ENCODE results near the gene ARRDC1. TPM values are rescaled to one million over a fixed set of nuclear protein-coding genes. Genes with fewer than 3 reads are reported as not detected.
A peak's percentile ranks its signal among the peaks of the same experiment; 100 is the strongest.

ARRDC1 gene
- total RNA-seq, 1 experiment from 2014 or later = 77.5 TPM

DNA sequence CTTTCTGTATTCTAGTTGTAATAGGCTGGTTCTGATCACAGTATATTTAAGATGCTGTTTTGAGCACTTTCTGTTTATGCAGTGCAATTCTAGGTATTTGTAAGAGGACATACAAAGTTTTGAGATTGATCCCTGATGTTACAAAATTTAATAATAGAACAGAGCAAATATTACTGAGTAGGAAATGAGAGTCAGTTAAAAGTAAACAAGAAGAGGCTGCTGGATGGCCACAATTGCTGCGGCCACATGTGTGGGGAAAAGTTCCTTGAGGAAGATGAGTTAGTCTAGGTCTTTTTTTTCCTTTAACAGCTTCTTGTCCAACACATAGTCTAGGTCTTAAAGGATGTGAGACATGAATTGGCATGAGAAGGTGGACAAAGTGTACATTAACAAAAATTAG is 24.6 kb downstream of the ARRDC1 start:
- intact Hi-C loops (cut with micrococcal nuclease) = no loop called here
- no peak overlapping the region for H3K27ac ChIP-seq (ENCODE audit: low read length)
- no peak for TF ChIP-seq EZH2phosphoT487 (IDR thresholded peaks at IDR 0.05; ENCODE audit: borderline replicate concordance, low read length)
- TF ChIP-seq, protein P1, sequence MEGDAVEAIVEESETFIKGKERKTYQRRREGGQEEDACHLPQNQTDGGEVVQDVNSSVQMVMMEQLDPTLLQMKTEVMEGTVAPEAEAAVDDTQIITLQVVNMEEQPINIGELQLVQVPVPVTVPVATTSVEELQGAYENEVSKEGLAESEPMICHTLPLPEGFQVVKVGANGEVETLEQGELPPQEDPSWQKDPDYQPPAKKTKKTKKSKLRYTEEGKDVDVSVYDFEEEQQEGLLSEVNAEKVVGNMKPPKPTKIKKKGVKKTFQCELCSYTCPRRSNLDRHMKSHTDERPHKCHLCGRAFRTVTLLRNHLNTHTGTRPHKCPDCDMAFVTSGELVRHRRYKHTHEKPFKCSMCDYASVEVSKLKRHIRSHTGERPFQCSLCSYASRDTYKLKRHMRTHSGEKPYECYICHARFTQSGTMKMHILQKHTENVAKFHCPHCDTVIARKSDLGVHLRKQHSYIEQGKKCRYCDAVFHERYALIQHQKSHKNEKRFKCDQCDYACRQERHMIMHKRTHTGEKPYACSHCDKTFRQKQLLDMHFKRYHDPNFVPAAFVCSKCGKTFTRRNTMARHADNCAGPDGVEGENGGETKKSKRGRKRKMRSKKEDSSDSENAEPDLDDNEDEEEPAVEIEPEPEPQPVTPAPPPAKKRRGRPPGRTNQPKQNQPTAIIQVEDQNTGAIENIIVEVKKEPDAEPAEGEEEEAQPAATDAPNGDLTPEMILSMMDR (conservative IDR thresholded peaks at IDR 0.05; ENCODE audit: low read depth, low read length) = no peak
- TF ChIP-seq EZH2 (IDR thresholded peaks at IDR 0.05; ENCODE audit: low read length, unreplicated experiment) = no peak
- no peaks in the 10 kb centered on the region for H3K9me2 ChIP-seq (replicated peaks; ENCODE audit: low read length)
- H3K79me2 ChIP-seq (ENCODE audit: low read length) = peaks cover 97% of the 10 kb centered on the region
- H3K27me3 ChIP-seq (ENCODE audit: low read length) = no peaks in the 10 kb centered on the region
- H2AFZ ChIP-seq (ENCODE audit: low read length) = no peak overlapping the region
- ChIA-PET CTCF (interaction anchor here (0.6 kb wide), 1 partner anchor 20 kb away, joined by 4 read pairs; no protein-coding TSS in a partner anchor), POLR2A (ENCODE audit: unreplicated experiment) (no interaction called here)
- no peak overlapping the region for H3K9ac ChIP-seq (ENCODE audit: low read length)
- BruUV-seq (replicated peaks) = no TSS peak
- H3F3A ChIP-seq (ENCODE audit: low read length, unreplicated experiment) = no peaks in the 10 kb centered on the region
- H3K4me2 ChIP-seq (ENCODE audit: low read length) = 0 out of 2 replicates have a peak overlapping the region, but pooled peaks have one; percentile 10
- DNase-seq = no peak
- peak; percentile 60 for ATAC-seq
- H3K9me3 ChIP-seq (ENCODE audit: low read length) = no peaks in the 10 kb centered on the region
- H3K36me3 ChIP-seq (ENCODE audit: low read depth, low read length) = no peaks in the 10 kb centered on the region
- peaks cover 5% of the 10 kb centered on the region for H3K4me1 ChIP-seq (ENCODE audit: insufficient read depth, low read length)
- H3K4me3 ChIP-seq (ENCODE audit: low read length) = no peak overlapping the region
- peaks cover 27% of the 10 kb centered on the region; the same call in 1 of the 2 replicates for H4K20me1 ChIP-seq (ENCODE audit: low read length)

DNA sequence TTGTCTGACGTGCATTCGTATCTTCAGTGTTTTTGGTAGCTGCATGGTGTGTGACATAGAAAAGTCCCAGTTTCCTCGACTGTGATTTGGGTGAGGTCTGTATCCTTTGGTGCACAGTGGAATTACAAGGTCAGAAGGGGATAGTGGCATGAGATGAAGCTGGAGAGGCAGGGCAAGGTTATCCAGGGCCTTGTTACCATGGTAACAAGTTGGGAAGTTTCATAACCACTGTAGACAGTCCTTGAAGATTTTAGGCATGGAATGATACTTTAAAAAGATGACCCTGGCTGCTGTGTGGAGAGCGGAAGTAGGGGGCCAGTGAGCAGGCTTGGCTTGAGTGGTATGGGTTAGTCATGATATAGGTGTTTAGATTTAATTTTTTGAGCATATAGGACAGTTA is 25.2 kb downstream of the ARRDC1 start:
- Histone ChIP-seq H3K4me1 (ENCODE audit: insufficient read depth, low read length) (peaks cover 5% of the 10 kb centered on the region), H3K36me3 (ENCODE audit: low read depth, low read length) (no peaks in the 10 kb centered on the region), H3K27ac (ENCODE audit: low read length) (no peak overlapping the region), H3K4me2 (ENCODE audit: low read length) (no peak overlapping the region), H3K27me3 (ENCODE audit: low read length) (no peaks in the 10 kb centered on the region), H3K9ac (ENCODE audit: low read length) (no peak overlapping the region), H2AFZ (ENCODE audit: low read length) (no peak overlapping the region), H4K20me1 (ENCODE audit: low read length) (peaks cover 27% of the 10 kb centered on the region; the same call in 1 of the 2 replicates), H3K4me3 (ENCODE audit: low read length) (no peak overlapping the region), H3K9me3 (ENCODE audit: low read length) (no peaks in the 10 kb centered on the region), H3K79me2 (ENCODE audit: low read length) (peaks cover 97% of the 10 kb centered on the region), H3F3A (ENCODE audit: low read length, unreplicated experiment) (no peaks in the 10 kb centered on the region), H3K9me2 (replicated peaks; ENCODE audit: low read length) (no peaks in the 10 kb centered on the region)
- DNase-seq (no peak), ATAC-seq (no peak)
- TF ChIP-seq EZH2phosphoT487 (IDR thresholded peaks at IDR 0.05; ENCODE audit: borderline replicate concordance, low read length) (no peak), EZH2 (IDR thresholded peaks at IDR 0.05; ENCODE audit: low read length, unreplicated experiment) (no peak)
- TF ChIP-seq, protein P1 (conservative IDR thresholded peaks at IDR 0.05; ENCODE audit: low read depth, low read length) = no peak
- intact Hi-C loops (cut with micrococcal nuclease) = no loop called here
- no TSS peak for BruUV-seq (replicated peaks)
- ChIA-PET CTCF (no interaction called here), POLR2A (ENCODE audit: unreplicated experiment) (no interaction called here)

DNA sequence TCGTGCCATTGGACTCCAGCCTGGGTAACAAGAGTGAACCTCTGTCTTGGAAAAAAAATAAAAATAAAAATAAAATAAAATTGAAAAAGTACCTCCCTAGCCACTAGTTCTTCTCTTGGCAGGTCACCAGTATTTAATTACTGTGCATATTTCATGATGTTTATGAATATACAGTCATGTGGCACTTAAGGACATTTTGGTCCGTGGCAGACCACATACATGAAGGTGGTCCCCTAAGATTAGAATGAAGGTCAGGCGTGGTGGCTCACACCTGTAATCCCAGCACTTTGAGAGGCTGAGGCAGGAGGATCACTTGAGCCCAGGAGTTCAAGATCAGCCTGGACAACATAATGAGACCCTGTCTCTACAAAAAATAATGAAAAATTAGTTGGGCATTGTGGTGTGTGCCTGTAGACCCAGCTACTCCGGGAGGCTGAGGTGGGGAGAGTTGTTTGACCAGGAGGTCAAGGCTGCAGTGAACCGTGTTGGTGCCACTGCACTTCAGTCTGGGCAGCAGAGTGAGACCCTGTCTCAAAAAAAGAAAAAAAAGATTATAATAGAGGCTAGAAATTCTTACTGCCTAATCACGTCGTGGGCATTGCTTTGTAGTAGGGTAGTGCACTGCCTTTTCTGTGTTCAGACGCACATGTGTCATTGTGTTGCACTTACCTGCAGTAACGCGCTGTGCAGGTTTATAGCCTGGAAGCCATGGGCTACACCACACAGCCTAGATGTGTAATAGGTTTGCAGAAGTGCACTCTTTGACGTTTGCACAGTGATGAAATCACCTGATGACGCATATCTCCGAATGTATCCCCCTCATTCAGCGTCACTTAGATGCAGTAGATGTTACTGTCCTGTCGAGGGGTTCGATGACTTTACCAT is 26.1 kb downstream of the ARRDC1 start:
- Histone ChIP-seq H3K9ac (ENCODE audit: low read length) (no peak overlapping the region), H3F3A (ENCODE audit: low read length, unreplicated experiment) (no peaks in the 10 kb centered on the region), H3K4me1 (ENCODE audit: insufficient read depth, low read length) (peaks cover 5% of the 10 kb centered on the region), H2AFZ (ENCODE audit: low read length) (no peak overlapping the region), H3K9me2 (replicated peaks; ENCODE audit: low read length) (no peaks in the 10 kb centered on the region), H4K20me1 (ENCODE audit: low read length) (peaks cover 27% of the 10 kb centered on the region; the same call in 1 of the 2 replicates), H3K27ac (ENCODE audit: low read length) (no peak overlapping the region), H3K79me2 (ENCODE audit: low read length) (peaks cover 96% of the 10 kb centered on the region), H3K9me3 (ENCODE audit: low read length) (no peaks in the 10 kb centered on the region), H3K36me3 (ENCODE audit: low read depth, low read length) (no peaks in the 10 kb centered on the region), H3K27me3 (ENCODE audit: low read length) (no peaks in the 10 kb centered on the region), H3K4me2 (ENCODE audit: low read length) (no peak overlapping the region), H3K4me3 (ENCODE audit: low read length) (no peak overlapping the region)
- DNase-seq = no peak
- intact Hi-C loops (cut with micrococcal nuclease) = no loop called here
- no peak for TF ChIP-seq EZH2 (IDR thresholded peaks at IDR 0.05; ENCODE audit: low read length, unreplicated experiment)
- TF ChIP-seq, protein P1 (conservative IDR thresholded peaks at IDR 0.05; ENCODE audit: low read depth, low read length) = no peak
- TF ChIP-seq EZH2phosphoT487 (IDR thresholded peaks at IDR 0.05; ENCODE audit: borderline replicate concordance, low read length) = no peak
- ATAC-seq = peak; percentile 15; the same call in 1 of the 2 replicates
- BruUV-seq (replicated peaks) = no TSS peak
- CTCF ChIA-PET = no interaction called here
- POLR2A ChIA-PET (ENCODE audit: unreplicated experiment) = no interaction called here
